Ammon's horn (tissue), 1 donor: Measurements from ENCODE around the gene UBE3A.
"Not testable (repeated sequence)": the region's sequence is repeated elsewhere in the genome, so short reads cannot be mapped to it uniquely, and the experiment has no call there.

Source experiments
- DNase-seq: peaks from one replicate; pipeline ENCODE4 v3.0.0-alpha.2; 2016; ENCODE audit warnings: low spot score

The UBE3A gene

DNA sequence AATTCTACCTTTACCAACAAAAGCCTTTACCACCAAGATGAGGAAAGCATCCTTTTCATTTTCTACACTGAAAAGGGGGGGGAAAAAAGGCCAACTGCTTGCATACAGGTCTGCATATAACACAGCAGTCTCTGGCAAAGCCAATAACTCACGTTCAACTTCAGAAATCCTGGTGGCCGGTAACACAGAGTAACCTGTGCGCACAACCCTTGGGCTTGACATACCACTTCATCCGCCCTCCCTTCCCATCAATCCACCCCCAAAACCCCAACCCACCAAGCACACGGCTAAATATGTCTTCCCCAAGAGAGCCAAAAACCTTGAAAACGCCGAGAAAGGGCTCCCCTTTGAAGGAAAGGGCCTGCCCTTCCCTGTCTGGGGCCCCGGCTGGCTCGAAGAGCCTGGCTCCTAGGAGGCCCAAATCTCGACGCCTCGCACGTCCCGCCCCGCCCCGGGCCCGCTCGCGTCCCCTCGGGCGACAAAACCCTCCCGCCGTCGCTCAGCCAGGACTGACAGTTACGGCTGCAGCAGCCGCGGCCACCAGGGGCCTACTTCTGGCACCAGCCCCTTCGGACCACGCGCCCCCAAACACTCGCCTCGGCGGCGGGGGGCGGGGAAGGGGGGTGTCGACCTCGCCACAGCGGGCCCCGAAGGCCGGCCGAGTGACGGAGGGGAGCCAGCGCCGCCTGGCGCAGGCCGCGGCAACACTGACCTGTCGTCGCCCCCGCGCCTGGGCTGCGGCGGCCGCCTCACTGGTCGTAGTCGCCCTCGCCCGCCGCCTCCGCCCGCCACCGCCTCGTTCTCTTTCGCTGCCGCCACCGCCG is 835 bp downstream of the UBE3A start:
- DNase-seq, result peak; percentile 40

DNA sequence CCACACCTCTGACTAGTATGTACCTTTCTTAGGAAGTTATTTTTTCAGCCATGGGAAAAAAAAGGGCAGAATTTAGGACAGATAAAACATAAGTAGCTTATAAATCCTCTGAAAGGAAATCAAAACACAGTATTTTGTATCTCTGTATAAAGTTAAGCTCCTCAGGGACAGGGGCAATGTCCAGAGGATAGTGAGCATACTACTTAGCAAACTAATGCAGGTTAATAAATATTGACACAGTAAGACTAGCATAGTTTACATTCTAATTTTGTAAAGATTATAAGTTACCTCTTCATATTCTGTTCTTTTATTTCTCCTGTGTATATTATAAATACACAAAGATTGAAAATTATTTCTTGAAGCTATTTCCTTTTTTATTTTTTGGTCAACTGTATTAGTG is 2.1 kb downstream of the UBE3A start:
- DNase-seq, result no peak

DNA sequence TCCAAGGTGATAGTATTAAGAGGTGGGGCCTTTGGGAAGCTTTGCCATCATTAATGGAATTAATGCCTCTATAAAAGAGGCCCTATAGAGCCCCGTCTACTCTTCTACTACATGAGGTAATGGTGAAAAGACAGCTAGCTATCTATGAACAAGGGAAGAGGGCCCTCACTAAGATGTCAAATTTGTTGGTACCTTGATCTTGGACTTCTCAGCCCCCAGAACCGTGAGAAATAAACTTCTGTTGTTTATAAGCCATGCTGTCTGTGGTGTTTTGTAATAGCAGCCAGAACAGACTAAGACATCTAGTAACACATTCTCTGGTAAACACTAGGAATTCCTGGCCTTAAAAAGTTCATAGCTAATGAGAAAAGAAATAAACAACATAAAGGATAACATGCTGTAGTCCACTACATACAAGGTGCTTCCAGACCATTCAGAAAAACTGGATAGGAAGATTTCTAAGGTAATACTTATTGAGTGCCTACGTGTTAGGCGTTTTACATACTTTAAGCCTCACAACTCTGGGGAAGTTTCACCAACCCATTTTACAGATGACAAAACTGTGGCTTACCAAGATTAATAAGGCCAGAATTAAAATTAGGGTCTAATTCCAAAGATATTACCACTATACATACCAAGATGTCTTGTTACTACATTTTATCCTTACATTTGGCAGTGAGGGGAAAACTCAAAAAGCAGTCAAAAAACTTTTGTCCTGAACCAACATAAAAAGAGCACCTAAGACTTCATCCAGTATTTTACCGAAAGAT is 3.2 kb downstream of the UBE3A start:
- no peak for DNase-seq

DNA sequence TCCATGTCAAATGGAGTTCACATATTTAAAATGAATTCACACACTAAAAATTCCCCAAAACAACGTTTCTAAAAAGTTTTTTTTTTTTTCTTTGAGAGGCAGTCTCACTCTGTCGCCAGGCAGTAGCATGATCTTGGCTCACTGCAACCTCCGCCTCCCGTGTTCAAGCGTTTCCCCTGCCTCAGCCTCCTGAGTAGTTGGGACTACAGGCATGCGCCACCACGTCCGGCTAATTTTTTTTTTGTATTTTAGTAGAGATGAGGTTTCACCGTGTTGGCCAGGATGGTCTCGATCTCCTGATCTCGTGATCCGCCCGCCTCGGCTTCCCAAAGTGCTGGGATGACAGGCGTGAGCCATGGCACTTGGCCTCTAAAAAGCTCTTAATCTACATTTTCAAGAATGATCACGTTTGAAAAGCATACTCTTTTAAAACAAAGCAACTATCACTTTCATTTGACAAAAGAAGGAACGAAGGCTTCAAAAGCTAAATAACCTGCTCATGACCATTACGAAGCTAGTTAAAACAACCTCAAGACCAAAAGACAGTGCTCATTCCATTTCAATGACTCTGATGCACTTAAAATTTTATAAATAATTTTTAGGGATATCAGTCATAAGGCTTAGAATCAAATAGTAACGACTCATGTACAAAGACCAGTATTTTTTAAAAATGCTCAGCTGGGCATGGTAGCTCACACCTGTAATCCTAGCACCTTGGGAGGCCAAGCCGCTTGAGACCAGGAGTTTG is 5.5 kb downstream of the UBE3A start:
- no peak for DNase-seq

DNA sequence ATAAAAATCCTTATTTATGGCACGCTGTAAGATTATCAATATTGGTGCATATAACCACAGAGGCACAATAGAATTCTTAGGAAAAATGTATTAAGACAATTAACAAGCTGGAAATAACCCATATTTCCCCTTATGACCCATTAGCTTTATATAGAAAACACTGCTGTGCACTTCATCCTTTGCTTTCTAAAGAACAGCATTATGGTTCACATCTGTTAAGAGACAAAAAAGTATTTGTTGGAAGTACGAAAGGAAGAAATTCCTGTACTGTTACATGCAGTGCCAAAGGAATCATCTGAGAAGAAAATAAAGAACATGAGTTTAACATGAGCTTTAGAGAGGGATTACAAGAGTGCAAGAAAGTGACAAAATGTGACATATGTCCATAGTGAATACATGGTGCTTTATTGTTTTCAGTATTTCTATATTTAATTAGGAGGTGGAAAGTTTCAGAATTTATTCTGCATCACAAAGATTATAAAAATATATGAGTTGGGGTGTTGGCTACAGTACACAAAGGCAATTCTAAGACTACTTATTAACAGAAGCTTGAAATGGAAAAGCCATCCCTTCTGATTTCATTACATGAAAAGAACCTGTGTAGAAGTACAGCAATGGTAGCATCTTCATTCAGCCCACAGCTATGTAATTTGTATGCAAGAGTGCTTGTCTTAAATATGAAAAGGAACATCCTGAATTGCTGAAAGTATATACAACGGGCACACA is 6.8 kb downstream of the UBE3A start:
- no peak for DNase-seq

DNA sequence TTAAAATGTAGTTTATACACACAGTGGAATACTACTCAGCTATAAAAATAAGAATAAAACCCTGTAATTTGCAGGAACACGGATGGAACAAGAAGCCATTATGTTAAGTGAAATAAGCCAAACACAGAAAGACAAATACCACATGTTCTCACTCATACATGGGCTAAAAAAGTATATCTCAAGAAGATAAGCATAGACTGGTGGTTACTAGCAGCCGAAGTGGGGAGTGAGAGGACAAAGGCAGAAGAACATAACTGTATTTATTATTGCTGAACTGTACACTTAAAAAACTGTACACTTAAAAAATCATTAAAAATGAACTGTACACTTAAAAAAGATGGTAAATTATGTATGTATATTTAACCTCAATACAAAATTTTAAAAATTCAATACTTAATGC is 11.0 kb downstream of the UBE3A start:
- DNase-seq, result no peak

DNA sequence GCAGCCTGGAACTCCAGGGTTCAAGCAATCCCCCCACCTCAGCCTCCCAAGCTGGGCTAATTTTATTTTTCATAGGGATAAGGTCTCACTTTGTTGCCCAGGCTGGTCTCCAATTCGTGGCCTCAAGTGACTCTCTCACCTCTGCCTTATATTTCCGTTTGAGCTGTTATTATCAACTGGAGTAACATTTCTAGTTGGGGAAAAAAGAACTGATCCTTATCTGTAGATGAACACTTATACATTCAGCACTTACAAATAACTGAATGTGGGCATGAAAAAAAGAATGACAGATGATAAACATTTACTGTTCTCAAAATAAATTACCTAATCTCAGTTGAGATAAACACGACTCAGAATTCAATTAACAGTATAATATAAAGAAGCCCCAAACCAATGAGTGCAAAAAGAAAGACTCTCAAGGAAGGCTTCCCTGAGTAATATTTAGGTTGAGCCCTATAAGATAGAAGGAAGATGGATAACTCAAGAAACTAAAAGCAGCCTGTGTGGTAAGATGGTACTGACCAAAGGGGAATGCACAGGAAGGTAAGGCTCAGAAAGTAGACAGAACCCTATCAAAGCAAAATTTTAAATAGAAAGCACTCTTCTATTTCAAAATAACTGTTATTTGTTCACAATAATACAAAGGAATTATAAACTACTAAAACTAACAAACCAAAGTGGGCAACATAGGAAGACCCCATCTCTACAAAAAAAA is 11.8 kb downstream of the UBE3A start:
- no peak for DNase-seq

DNA sequence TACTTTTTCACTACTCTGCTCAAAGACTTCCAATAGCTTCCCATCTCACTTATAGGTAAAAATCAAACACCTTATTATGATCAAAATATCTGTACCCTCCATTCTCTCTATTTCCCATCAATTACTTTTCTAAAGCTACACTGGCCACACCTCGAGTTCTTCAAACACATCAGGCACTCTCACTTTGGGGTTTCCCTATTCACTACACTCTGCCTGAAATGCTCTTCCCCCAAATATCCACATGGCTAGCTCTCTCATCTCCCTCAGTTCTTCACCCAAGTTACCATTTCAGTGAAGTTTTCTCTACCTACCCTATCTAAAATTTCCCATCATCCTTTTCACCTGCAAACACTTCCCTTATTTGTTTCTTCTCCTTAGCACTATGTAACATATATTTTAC is 14.8 kb downstream of the UBE3A start:
- no peak for DNase-seq

DNA sequence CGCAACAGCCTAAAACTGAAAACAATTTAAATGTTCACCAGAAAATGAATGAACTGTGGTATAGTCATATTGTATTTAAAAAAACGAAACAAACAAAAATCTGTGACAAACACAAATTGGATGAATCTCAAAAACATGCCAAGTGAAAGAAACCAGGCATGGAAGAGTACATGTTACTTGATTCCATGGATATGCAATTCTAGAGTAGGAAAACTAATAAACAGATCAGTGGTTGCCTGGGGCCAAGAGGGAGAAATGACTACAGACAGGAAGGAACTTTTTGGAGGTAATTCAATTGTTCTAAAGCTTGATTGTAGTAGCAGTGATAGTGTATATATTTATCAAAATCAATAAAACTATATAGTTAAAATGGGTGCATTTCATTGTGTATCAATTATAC is 16.8 kb downstream of the UBE3A start:
- DNase-seq, result no peak

DNA sequence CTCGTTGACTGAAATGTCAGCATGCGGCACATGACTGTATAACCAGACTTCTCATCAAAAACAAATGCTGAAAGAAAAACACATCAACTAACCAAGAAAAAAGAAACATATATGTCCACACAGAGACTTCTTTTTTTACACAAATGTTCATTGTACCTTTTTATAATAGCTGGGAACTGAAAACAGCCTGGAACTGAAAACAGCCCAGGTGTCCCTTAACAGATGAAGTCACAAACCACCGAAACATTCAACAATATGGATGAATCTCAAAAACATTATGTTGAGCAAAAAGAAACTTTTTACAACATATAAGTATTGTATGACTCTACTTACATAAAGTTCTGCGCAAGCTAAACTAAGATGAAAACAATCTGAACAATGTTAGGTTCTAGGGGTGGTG is 20.6 kb downstream of the UBE3A start:
- no peak for DNase-seq

DNA sequence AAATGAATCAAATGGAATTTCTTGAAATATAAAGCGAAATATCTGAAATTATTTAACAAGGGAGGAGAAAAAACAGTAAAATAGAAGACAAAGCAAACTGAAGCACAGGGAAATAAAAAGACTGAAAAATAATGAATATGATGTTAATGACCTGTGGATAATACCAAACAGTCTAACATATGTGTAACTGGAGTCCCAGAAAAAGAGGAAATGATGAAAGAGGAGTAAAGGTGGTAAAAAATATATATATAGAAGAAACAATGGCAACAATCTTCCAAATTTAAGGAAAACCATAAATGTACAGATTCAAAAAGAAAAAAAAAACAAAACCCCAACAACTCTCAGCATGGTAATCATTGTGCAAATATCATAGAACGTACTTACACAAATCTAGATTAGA is 21.2 kb downstream of the UBE3A start:
- no peak for DNase-seq

DNA sequence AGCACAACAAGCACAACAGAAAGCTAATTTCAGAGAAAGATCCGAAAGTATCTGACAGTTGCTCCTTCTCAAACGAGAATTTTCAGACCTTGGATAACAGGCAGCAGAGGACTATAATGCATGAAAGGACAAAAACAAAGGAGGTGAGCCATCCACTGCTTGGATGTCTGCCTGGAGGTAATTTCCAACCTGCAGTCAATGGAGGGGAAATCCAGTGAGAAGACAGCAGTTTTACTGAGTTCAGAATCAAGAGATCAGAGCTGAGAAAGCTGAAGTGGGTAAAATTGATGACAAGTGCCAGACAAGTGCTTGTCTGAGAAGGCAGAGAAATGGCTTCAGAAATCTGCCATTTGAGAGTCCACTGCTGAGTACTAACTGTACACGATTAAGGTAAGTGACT is 22.1 kb downstream of the UBE3A start:
- DNase-seq, result no peak

DNA sequence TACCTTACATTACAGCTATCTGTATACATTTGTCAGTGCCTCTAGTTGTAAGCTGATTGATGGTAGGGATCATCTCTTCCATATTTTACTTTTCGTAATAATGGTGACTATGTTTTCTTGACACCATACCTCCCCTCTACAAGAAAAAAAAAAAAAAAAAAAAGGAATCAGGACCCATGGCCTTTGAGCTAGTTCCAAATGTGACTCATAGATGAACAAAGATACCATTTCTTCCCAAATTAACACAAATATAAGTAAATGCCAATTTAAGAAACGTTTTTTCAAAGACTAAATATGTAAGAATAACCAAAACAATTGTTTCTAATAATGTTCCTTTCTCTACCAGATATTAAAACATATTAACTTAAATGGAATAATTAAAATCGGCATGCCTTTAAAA is 23.1 kb downstream of the UBE3A start:
- DNase-seq, result no peak

DNA sequence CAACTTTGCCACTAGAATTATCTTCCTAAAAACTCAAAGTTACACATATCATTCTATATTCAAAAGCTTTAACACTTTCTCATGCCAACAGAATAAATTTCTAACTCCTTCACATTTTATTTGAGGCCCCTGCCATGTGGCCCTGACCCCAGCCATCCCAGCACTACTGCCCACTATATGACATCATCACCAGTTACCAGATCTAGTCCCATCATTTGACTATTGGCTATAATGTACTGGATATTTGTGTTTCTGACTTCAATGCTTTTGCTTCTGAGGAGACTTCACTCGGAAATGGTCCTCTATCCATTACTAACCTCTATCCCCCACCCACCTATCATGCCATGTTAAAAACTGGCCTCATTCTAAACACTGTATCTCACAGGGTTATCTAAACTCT is 23.6 kb downstream of the UBE3A start:
- DNase-seq, result no peak

DNA sequence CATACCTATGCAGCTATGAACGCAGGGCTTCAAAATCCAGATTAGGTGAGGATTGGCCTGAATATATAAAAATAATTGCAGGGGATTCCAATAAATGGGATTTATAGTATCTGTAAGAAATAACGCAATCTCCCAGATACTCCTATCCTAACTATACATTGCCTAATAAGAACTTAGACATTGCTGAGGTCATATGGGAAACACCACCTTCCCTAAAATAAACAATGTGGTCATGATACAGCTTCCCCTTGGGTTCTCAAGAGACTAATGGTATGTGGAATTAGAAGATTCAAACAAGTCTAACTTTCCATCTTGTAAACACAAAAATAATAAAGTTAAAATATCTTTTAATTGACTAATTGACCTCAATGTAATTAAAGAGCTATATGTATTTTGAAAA is 28.2 kb downstream of the UBE3A start:
- no peak for DNase-seq

DNA sequence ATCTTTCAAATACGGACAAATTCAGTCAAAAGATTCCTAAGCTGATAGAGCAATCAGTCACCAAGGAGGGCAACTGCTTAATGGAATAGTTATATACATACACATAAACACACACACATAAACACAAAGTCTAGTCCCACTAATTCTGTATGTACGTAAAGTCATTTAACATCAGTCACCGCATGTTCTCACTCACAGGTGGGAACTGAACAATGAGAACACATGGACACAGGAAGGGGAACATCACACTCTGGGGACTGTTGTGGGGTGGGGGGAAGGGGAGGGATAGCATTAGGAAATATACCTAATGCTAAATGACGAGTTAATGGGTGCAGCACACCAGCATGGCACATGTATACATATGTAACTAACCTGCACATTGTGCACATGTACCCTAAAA is 29.1 kb downstream of the UBE3A start:
- DNase-seq, result not testable (repeated sequence)

DNA sequence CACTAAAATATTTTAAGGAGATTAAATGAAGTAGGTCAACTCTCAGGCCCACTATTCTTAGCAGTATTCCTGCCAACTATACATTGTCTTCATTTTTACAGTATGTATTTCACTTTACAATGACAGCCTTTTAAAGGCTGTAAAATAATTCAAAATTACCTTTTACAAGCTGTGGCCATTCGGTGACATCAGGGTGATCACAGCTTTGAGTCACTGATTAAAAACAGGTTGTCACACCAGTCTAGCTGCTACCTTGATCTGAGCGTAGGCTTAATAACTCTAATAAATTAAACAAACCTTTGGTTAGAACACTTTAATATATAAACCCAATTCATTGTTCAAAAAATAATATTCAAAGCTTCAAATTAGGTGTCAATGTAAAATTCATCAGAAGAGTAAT is 29.9 kb downstream of the UBE3A start:
- DNase-seq, result no peak

DNA sequence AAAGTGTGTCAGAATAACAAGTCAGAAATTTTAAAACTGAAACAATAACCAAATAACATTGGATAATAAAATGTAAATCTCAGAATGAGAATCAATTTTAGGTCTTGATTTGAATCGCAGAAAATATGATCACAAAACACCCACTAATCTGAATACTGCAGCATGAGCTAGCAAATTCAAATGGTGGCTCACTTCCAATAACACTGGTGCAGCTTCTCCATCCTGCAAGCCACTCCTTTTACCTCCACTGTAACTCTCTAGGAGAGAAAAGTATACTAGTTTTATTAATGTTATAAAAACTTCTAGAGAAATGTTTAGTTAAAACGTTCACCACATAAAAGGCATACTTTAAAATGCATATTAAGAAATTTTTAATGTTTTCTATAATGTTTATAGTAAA is 30.4 kb downstream of the UBE3A start:
- peak; percentile 43 for DNase-seq

DNA sequence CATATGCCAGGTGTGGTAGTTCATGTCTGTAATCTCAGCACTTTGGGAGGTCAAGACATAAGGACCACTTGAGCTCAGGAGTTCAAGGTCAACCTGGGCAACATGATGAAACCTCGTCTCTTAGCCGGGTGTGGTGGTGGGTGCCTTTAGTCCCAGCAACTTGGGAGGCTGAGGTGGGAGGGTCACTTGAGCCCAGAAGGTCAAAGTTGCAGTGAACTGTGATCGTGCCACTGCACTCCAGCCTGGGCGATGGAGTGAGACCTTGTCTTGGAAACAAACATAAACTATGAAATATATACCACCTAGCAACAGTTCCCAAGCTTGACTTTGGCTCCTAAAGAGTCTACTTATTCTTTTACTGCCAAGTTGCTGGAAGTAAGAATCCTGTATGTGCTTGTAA is 30.9 kb downstream of the UBE3A start:
- DNase-seq, result no peak

DNA sequence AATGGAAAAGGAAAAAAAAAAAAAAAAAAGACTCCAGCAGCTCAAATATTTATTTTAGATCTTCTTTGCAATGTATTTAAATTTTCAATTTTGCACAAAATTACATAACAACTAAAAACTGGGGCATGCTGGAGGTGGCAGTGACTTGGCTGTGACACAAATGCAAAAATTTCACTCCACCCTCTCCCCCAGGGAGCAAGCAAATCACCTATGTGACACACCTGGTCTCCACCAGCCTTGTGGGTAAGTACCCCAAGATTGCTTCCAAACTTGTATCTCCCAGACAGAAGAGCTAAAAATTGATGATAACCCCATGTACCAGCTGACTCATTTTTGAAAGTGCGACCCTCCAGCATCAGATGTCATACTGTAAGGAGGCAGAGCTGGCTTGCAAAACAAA is 32.0 kb downstream of the UBE3A start:
- no peak for DNase-seq

DNA sequence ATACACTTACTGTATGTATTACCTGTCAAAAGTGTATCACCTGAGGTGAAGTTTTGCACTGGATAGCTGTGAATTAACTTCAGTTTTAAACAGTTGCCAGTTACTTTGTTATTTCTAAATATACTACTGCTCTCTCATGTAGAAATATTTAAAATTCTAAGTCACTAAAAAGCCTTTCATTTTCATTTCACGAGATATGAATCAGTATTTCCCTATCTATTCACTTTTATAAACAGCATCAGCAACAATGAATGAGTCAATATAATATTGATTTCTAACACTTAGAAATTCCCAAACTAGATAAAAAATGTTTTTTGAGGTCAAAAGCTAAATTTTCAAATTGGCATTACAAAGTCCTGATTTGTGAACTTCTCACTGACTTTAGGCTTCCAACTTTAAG is 32.6 kb downstream of the UBE3A start:
- DNase-seq, result no peak

DNA sequence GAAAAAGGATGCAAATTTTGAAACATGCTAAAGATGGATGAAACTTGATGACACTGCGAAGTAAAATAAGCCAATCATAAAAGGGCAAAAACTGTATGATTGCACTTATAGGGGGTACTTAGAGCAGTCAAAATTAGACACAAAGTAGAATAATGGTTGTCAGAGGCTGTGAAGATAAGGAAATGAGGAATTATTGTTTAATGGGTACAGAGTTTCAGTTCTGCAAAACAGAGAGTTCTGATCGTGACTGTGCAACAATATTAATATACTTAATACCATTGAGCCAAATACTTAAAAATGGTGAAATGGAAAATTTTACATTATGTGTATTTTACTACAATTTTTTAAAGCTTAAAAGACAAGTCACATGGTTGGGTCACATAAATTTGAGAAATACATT is 35.1 kb downstream of the UBE3A start:
- no peak for DNase-seq
